Stomach (tissue), 9 donors: ENCODE data around the gene CARS1. TPM values are rescaled to one million over a fixed set of nuclear protein-coding genes. Genes with fewer than 3 reads are reported as not detected.

Experiments used
- DNase-seq, 2 donors: peaks; one replicate each; pipeline versions ENCODE4 v3.0.0 to v3.0.0-alpha.2; 2013 to 2019
- H3K27ac ChIP-seq, 5 donors: fragments of 200-600 bp in 4 of 5; sonication (generic) in 4 of 5; one replicate each; pipeline ENCODE4 v1.5.1; 2013 to 2019; ENCODE audit warnings: mild to moderate bottlenecking in 1 of 5, moderate library complexity in 1 of 5
- H3K27me3 ChIP-seq, 3 donors: fragments of 200-600 bp; sonication (generic); one replicate each; pipeline ENCODE4 v1.5.1; 2017 to 2019; ENCODE audit warnings: mixed run types in 1 of 3
- H3K36me3 ChIP-seq, 4 donors: fragments of 200-600 bp; sonication (generic); 1 replicate in 3 of 4; 2 replicates in 1 of 4; pipeline ENCODE4 v1.5.1; 2016 to 2019
- H3K4me1 ChIP-seq, 4 donors: fragments of 200-600 bp; sonication (generic); one replicate each; pipeline ENCODE4 v1.5.1; 2016 to 2019
- H3K4me3 ChIP-seq, 4 donors: fragments of 200-600 bp; sonication (generic) in 3 of 4; one replicate each; pipeline ENCODE4 v1.5.1; 2016 to 2019; ENCODE audit warnings: mild to moderate bottlenecking in 1 of 4
- H3K9me3 ChIP-seq, 4 donors: fragments of 200-600 bp; sonication (generic); one replicate each; pipeline ENCODE4 v1.5.1; 2016 to 2019
- CTCF ChIP-seq, 7 experiments: fragments of 450-650 bp in 4 of 7; fragments of 200-600 bp in 3 of 7; sonication (generic) in 3 of 7; IDR thresholded peaks; one replicate each; pipeline ENCODE4 v1.5.1; 2016 to 2019; ENCODE audit warnings: antibody characterized with exemption in 7 of 7, control low read depth in 2 of 7, mild to moderate bottlenecking in 1 of 7
- EP300 ChIP-seq: sonication (generic); formaldehyde crosslinking; IDR thresholded peaks from one replicate; pipeline ENCODE4 v1.6.1; 2017; ENCODE audit warnings: antibody characterized with exemption
- POLR2A ChIP-seq, 4 donors: fragments of 450-650 bp; IDR thresholded peaks; one replicate each; pipeline ENCODE4 v1.6.1; 2016; ENCODE audit warnings: antibody characterized with exemption in 4 of 4, control low read depth in 2 of 4, mild to moderate bottlenecking in 1 of 4, moderate library complexity in 1 of 4
- POLR2AphosphoS5 ChIP-seq, 3 donors: sonication (generic); formaldehyde crosslinking; IDR thresholded peaks; one replicate each; pipeline ENCODE4 v1.6.1; 2016; ENCODE audit warnings: antibody characterized with exemption in 3 of 3
- WGBS, 5 donors: extraction: QIAGEN DNeasy Blood & Tissue Kit in 3 of 5; methylation state at CpG; one replicate each; pipeline versions ENCODE4 v1.1.5 to v1.1.7; 2013 to 2018; 5-methylcytosine and 5-hydroxymethylcytosine counted together
- intact Hi-C: fragments of 100-400 bp; cut with DNase I; formaldehyde crosslinking; loops from one replicate; pipeline ENCODE4 v1.15.1; 2023; ENCODE audit warnings: low total_unique reads
- polyA plus RNA-seq, 3 donors: library from polyadenylated mRNA; stranded (reverse); fragments of 200-250 nt; gene quantifications; one replicate each; pipeline ENCODE4 v1.2.3, GENCODE V29; 2013
- total RNA-seq, 5 donors: library from RNA; depleted of rRNA; stranded (reverse); fragments of >200 nt; gene quantifications; one replicate each; pipeline versions ENCODE4 v1.1.0 to v1.2.3, GENCODE V29; 2014 to 2016
- donor health status: healthy with polysubstance abuse.
- donor health status: Bipolar disorder and iron deficiency.
- donor health status: healthy.

Gene CARS1
- total and polyA plus RNA-seq, 8 donors, result 25.2 to 54.2 (median 41.8) TPM

- TF ChIP-seq POLR2A (IDR thresholded peaks at IDR 0.05), result no peak
- no peak for TF ChIP-seq EP300
- no peak for TF ChIP-seq POLR2AphosphoS5 (IDR thresholded peaks at IDR 0.05)
- TF ChIP-seq CTCF (IDR thresholded peaks at IDR 0.05), result no peak
- H3K4me1 ChIP-seq, result peaks cover 0 to 15% (median 7%) of the 10 kb centered on the region in 4 donors
- H3K27me3 ChIP-seq, result no peaks in the 10 kb centered on the region
- H3K9me3 ChIP-seq, result no peaks in the 10 kb centered on the region
- WGBS, 5 donors, result 82 to 86% (median 85%) methylated on average over 29 to 36 of the region's 36 CpGs
- intact Hi-C loops, result loop anchor here (5.0 kb wide), 1 partner anchor 56 kb away; no protein-coding TSS in a partner anchor
- peak in 1 of 2 donors; percentile 25 for DNase-seq
- H3K36me3 ChIP-seq, result peaks cover 11 to 81% (median 57%) of the 10 kb centered on the region in 4 donors
- no peak overlapping the region for H3K27ac ChIP-seq
- no peak overlapping the region for H3K4me3 ChIP-seq
Observed at GRCh38 chr11:3093281-3094191, 36.3 kb upstream of the CARS1 start.

GRCh38 chr11:3092603-3093141, 35.4 kb upstream of the CARS1 start:
- 82 to 93% (median 88%) methylated on average over 8 to 15 of the region's 15 CpGs for WGBS, 5 donors
- TF ChIP-seq POLR2A (IDR thresholded peaks at IDR 0.05) (no peak), CTCF (IDR thresholded peaks at IDR 0.05) (no peak), POLR2AphosphoS5 (IDR thresholded peaks at IDR 0.05) (no peak), EP300 (no peak)
- Histone ChIP-seq H3K36me3 (peaks cover 11 to 82% (median 60%) of the 10 kb centered on the region in 4 donors), H3K4me3 (no peak overlapping the region), H3K27me3 (no peaks in the 10 kb centered on the region), H3K27ac (no peak overlapping the region), H3K4me1 (peaks cover 0 to 15% (median 7%) of the 10 kb centered on the region in 4 donors), H3K9me3 (no peaks in the 10 kb centered on the region)
- intact Hi-C loops, result loop anchor here (5.0 kb wide), 1 partner anchor 55 kb away; no protein-coding TSS in a partner anchor
- DNase-seq, result peak in 1 of 2 donors; percentile 21

- peak; percentile 74 to 84 for DNase-seq
- Histone ChIP-seq H3K36me3 (peaks cover 11 to 82% (median 54%) of the 10 kb centered on the region in 4 donors), H3K27me3 (no peaks in the 10 kb centered on the region), H3K4me1 (peaks cover 0 to 15% (median 7%) of the 10 kb centered on the region in 4 donors), H3K9me3 (no peaks in the 10 kb centered on the region), H3K4me3 (no peak overlapping the region), H3K27ac (no peak overlapping the region)
- peak in 6 of 7 experiments; percentile 41 to 100 (median 98) for TF ChIP-seq CTCF (IDR thresholded peaks at IDR 0.05)
- TF ChIP-seq POLR2AphosphoS5 (IDR thresholded peaks at IDR 0.05), result peak in 1 of 3 donors; percentile 20
- TF ChIP-seq EP300, result no peak
- no peak for TF ChIP-seq POLR2A (IDR thresholded peaks at IDR 0.05)
- intact Hi-C loops, result loop anchor here (5.0 kb wide), 1 partner anchor 55 kb away; no protein-coding TSS in a partner anchor
- 39 to 61% (median 45%) methylated on average over 17 to 27 of the region's 27 CpGs for WGBS, 5 donors
Observed at GRCh38 chr11:3091846-3092602, 34.8 kb upstream of the CARS1 start.
